Adipocyte (in vitro differentiated cells): ENCODE data around the gene PANK2.
A peak's percentile ranks its signal among the peaks of the same experiment; 100 is the strongest.
"Not testable (repeated sequence)": the region's sequence is repeated elsewhere in the genome, so short reads cannot be mapped to it uniquely, and the experiment has no call there.

Experiments used
- DNase-seq: peaks from one replicate; pipeline ENCODE4 v3.0.0-alpha.2; 2015; ENCODE audit warnings: low read depth
- H3K27me3 ChIP-seq: replicated peaks from 2 replicates; pipeline ENCODE4 v1.7.0; 2013; ENCODE audit warnings: mild to moderate bottlenecking, low read length, moderate library complexity; ENCODE audit not compliant: control insufficient read depth, insufficient read depth
- H3K36me3 ChIP-seq: 2 replicates; pipeline ENCODE4 v1.7.0; 2013; ENCODE audit warnings: low read length, mild to moderate bottlenecking, moderate library complexity; ENCODE audit not compliant: control insufficient read depth, insufficient read depth, severe bottlenecking
- H3K4me1 ChIP-seq: 2 replicates; pipeline ENCODE4 v1.7.0; 2013; ENCODE audit warnings: mild to moderate bottlenecking, low read length, moderate library complexity; ENCODE audit not compliant: control insufficient read depth, insufficient read depth
- H3K4me3 ChIP-seq: 2 replicates; pipeline ENCODE4 v1.7.0; 2013; ENCODE audit warnings: mild to moderate bottlenecking, low read length, moderate library complexity
- H3K9ac ChIP-seq: 2 replicates; pipeline ENCODE4 v1.7.0; 2013; ENCODE audit warnings: mild to moderate bottlenecking, low read length, moderate library complexity
- H3K9me3 ChIP-seq: 2 replicates; pipeline ENCODE4 v1.7.0; 2013; ENCODE audit warnings: mild to moderate bottlenecking, low read length, moderate library complexity; ENCODE audit not compliant: control insufficient read depth

Gene PANK2

GRCh38 chr20:3904224-3904623 lies 15.0 kb downstream of the PANK2 start:
- Histone ChIP-seq H3K36me3 (peaks cover 15% of the 10 kb centered on the region), H3K9ac (no peak overlapping the region), H3K27me3 (no peaks in the 10 kb centered on the region), H3K9me3 (no peaks in the 10 kb centered on the region), H3K4me3 (no peak overlapping the region), H3K4me1 (peaks cover 54% of the 10 kb centered on the region)
- DNase-seq: no peak

GRCh38 chr20:3904857-3905256 lies 15.7 kb downstream of the PANK2 start:
- peaks cover 50% of the 10 kb centered on the region for H3K4me1 ChIP-seq
- H3K9me3 ChIP-seq: no peaks in the 10 kb centered on the region
- no peak overlapping the region for H3K4me3 ChIP-seq
- H3K27me3 ChIP-seq: no peaks in the 10 kb centered on the region
- H3K9ac ChIP-seq: no peak overlapping the region
- DNase-seq: no peak
- peaks cover 21% of the 10 kb centered on the region for H3K36me3 ChIP-seq

GRCh38 chr20:3906744-3907721 lies 17.8 kb downstream of the PANK2 start:
- not testable (repeated sequence) for H3K4me3 ChIP-seq, H3K27me3 ChIP-seq, H3K9me3 ChIP-seq, H3K9ac ChIP-seq, DNase-seq
- H3K4me1 ChIP-seq: peaks cover 33% of the 10 kb centered on the region
- H3K36me3 ChIP-seq: peaks cover 42% of the 10 kb centered on the region

- no peak overlapping the region for H3K9ac ChIP-seq
- H3K36me3 ChIP-seq: peaks cover 57% of the 10 kb centered on the region
- H3K4me1 ChIP-seq: peaks cover 26% of the 10 kb centered on the region
- H3K9me3 ChIP-seq: no peaks in the 10 kb centered on the region
- H3K27me3 ChIP-seq: no peaks in the 10 kb centered on the region
- no peak overlapping the region for H3K4me3 ChIP-seq
- DNase-seq: no peak
Measured at GRCh38 chr20:3908667-3909066, 19.5 kb downstream of the PANK2 start.

- Histone ChIP-seq H3K27me3 (no peaks in the 10 kb centered on the region), H3K4me1 (peaks cover 15% of the 10 kb centered on the region), H3K4me3 (no peak overlapping the region), H3K9me3 (no peaks in the 10 kb centered on the region), H3K36me3 (peaks cover 69% of the 10 kb centered on the region), H3K9ac (no peak overlapping the region)
- DNase-seq: no peak
Measured at GRCh38 chr20:3909952-3910366, 20.8 kb downstream of the PANK2 start.

GRCh38 chr20:3910853-3911252 lies 21.7 kb downstream of the PANK2 start:
- H3K27me3 ChIP-seq: no peaks in the 10 kb centered on the region
- DNase-seq: no peak
- peaks cover 75% of the 10 kb centered on the region for H3K36me3 ChIP-seq
- H3K4me3 ChIP-seq: no peak overlapping the region
- no peaks in the 10 kb centered on the region for H3K9me3 ChIP-seq
- no peak overlapping the region for H3K9ac ChIP-seq
- H3K4me1 ChIP-seq: peaks cover 13% of the 10 kb centered on the region

GRCh38 chr20:3911956-3912355 lies 22.8 kb downstream of the PANK2 start:
- Histone ChIP-seq H3K4me3 (no peak overlapping the region), H3K27me3 (no peaks in the 10 kb centered on the region), H3K36me3 (peaks cover 81% of the 10 kb centered on the region), H3K9ac (no peak overlapping the region), H3K9me3 (no peaks in the 10 kb centered on the region), H3K4me1 (peaks cover 16% of the 10 kb centered on the region)
- no peak for DNase-seq

- H3K9me3 ChIP-seq: no peaks in the 10 kb centered on the region
- no peak for DNase-seq
- H3K4me3 ChIP-seq: no peak overlapping the region
- no peaks in the 10 kb centered on the region for H3K27me3 ChIP-seq
- no peak overlapping the region for H3K9ac ChIP-seq
- H3K4me1 ChIP-seq: peaks cover 13% of the 10 kb centered on the region
- H3K36me3 ChIP-seq: peaks cover 83% of the 10 kb centered on the region
Measured at GRCh38 chr20:3914446-3914845, 25.3 kb downstream of the PANK2 start.

- Histone ChIP-seq H3K36me3 (peaks cover 71% of the 10 kb centered on the region), H3K4me1 (peaks cover 20% of the 10 kb centered on the region), H3K9me3 (no peaks in the 10 kb centered on the region), H3K9ac (no peak overlapping the region), H3K4me3 (no peak overlapping the region), H3K27me3 (no peaks in the 10 kb centered on the region)
- no peak for DNase-seq
Measured at GRCh38 chr20:3915691-3916090, 26.5 kb downstream of the PANK2 start.

GRCh38 chr20:3916364-3916763 lies 27.2 kb downstream of the PANK2 start:
- H3K36me3 ChIP-seq: peaks cover 65% of the 10 kb centered on the region

GRCh38 chr20:3919352-3919751 lies 30.2 kb downstream of the PANK2 start:
- DNase-seq: peak; percentile 91
- Histone ChIP-seq H3K4me3 (no peak overlapping the region), H3K36me3 (peaks cover 59% of the 10 kb centered on the region), H3K9me3 (no peaks in the 10 kb centered on the region), H3K4me1 (peaks cover 36% of the 10 kb centered on the region), H3K27me3 (no peaks in the 10 kb centered on the region), H3K9ac (no peak overlapping the region)

More at GRCh38 chr20:3916364-3916763, 27.2 kb downstream of the PANK2 start:
- Histone ChIP-seq H3K4me3 (no peak overlapping the region), H3K27me3 (no peaks in the 10 kb centered on the region), H3K9ac (no peak overlapping the region), H3K9me3 (no peaks in the 10 kb centered on the region), H3K4me1 (peaks cover 20% of the 10 kb centered on the region)
- DNase-seq: no peak
